K562 (cell line): ENCODE measurements around the gene SNTG2. TPM values are rescaled to one million over a fixed set of nuclear protein-coding genes. Genes with fewer than 3 reads are reported as not detected.

Experiments
- ATAC-seq: fragments of 200-7000 bp; cut with Tn5 transposase; 3 replicates; pipeline ENCODE4 v1.9.1; 2020; ENCODE audit warnings: moderate library complexity
- BruUV-seq: library from RNA; stranded (reverse); fragments of 400-500 nt; replicated peaks from 2 replicates; lab custom pipeline; 2021; lab: Mats Ljungman, UMichigan
- CTCF ChIA-PET: fragments of 300-600 bp; formaldehyde crosslinking; extraction: SDS; loops from one replicate; lab custom pipeline; 2021; ENCODE audit warnings: low intra/inter-chr PET ratio; lab: Yijun Ruan, JAX
- POLR2A ChIA-PET: fragments of 300-600, 350-650 bp; sonication (Branson Sonifier 250); formaldehyde crosslinking; extraction: SDS; loops from one replicate; lab custom pipeline; 2021; ENCODE audit warnings: antibody characterized with exemption, inconsistent platforms; lab: Yijun Ruan, JAX
- DNase-seq, 4 experiments: peaks; one replicate each; pipeline versions ENCODE4 v3.0.0 to v3.0.0-alpha.2; 2011 to 2018; ENCODE audit warnings: low spot score in 3 of 4, mixed read lengths in 3 of 4; ENCODE audit errors: extremely low read depth in 1 of 4
- FAIRE-seq: peaks from 2 replicates; lab custom pipeline; 2011; peaks lifted over from hg19 to GRCh38; lab: Jason Lieb, UNC
- H2AFZ ChIP-seq: 2 replicates; pipeline ENCODE4 v1.6.0; 2011; ENCODE audit warnings: low read depth, low read length, control low read depth, inconsistent platforms
- H3K27ac ChIP-seq: fragments of 200-600 bp; 3 replicates; pipeline ENCODE4 v1.8.0; 2011; ENCODE audit warnings: low read depth, mild to moderate bottlenecking, control low read depth, inconsistent platforms, low read length, moderate library complexity, mixed read lengths; ENCODE audit errors: extremely low read depth
- H3K27me3 ChIP-seq, 2 experiments: fragments of 300-600 bp in 1 of 2; 2 replicates in 1 of 2; 3 replicates in 1 of 2; pipeline versions ENCODE4 v1.6.0 to v1.8.0; 2011; ENCODE audit warnings: inconsistent platforms in 2 of 2, low read length in 2 of 2, mild to moderate bottlenecking in 1 of 2, mixed read lengths in 1 of 2, moderate library complexity in 1 of 2; ENCODE audit not compliant: control insufficient read depth in 2 of 2, insufficient read depth in 2 of 2
- H3K36me3 ChIP-seq: fragments of 300-600 bp; 3 replicates; pipeline ENCODE4 v1.8.0; 2011; ENCODE audit warnings: mild to moderate bottlenecking, low read length, inconsistent platforms; ENCODE audit not compliant: control insufficient read depth, insufficient read depth
- H3K4me1 ChIP-seq, 2 experiments: fragments of 200-600 bp in 1 of 2; replicated peaks in 1 of 2; 2 replicates in 1 of 2; 3 replicates in 1 of 2; pipeline versions ENCODE4 v1.5.1 to v1.8.0; 2011; ENCODE audit warnings: inconsistent platforms in 2 of 2, low read length in 2 of 2, mild to moderate bottlenecking in 1 of 2, mixed read lengths in 1 of 2, moderate library complexity in 1 of 2; ENCODE audit not compliant: control insufficient read depth in 2 of 2, insufficient read depth in 2 of 2
- H3K4me2 ChIP-seq: 2 replicates; pipeline ENCODE4 v1.6.1; 2011; ENCODE audit warnings: low read length, control low read depth, inconsistent platforms, mixed read lengths; ENCODE audit not compliant: insufficient read depth
- H3K4me3 ChIP-seq: fragments of 200-600 bp; sonication (generic), shearing (Covaris generic); 2 replicates; pipeline ENCODE4 v1.5.1; 2016; ENCODE audit warnings: control low read depth, inconsistent platforms
- H3K79me2 ChIP-seq: fragments of 200-600 bp; 3 replicates; pipeline ENCODE4 v1.8.0; 2011; ENCODE audit warnings: low read length, inconsistent platforms; ENCODE audit not compliant: control insufficient read depth, insufficient read depth
- H3K9ac ChIP-seq, 2 experiments: 2 replicates each; pipeline versions ENCODE4 v1.6.0 to v1.6.1; 2011; ENCODE audit warnings: low read depth in 2 of 2, low read length in 2 of 2, control low read depth in 1 of 2, inconsistent platforms in 1 of 2, mild to moderate bottlenecking in 1 of 2, mixed read lengths in 1 of 2; ENCODE audit not compliant: insufficient read depth in 1 of 2
- H3K9me1 ChIP-seq: one replicate; pipeline ENCODE4 v1.6.0; 2011; ENCODE audit warnings: inconsistent platforms, mild to moderate bottlenecking, low read length, moderate library complexity; ENCODE audit not compliant: control insufficient read depth, insufficient read depth
- H3K9me3 ChIP-seq: replicated peaks from 2 replicates; pipeline ENCODE4 v1.5.1; 2011; ENCODE audit warnings: low read depth, low read length, inconsistent platforms; ENCODE audit not compliant: control insufficient read depth, insufficient read depth
- H4K20me1 ChIP-seq: replicated peaks from 2 replicates; pipeline ENCODE4 v1.6.1; 2011; ENCODE audit warnings: low read length, inconsistent platforms, mixed read lengths; ENCODE audit not compliant: control insufficient read depth, insufficient read depth
- CBFA2T2 ChIP-seq: fragments of 450-650 bp; conservative IDR thresholded peaks from 2 replicates; pipeline ENCODE4 v1.6.1; 2017; ENCODE audit warnings: mild to moderate bottlenecking
- CHCHD3 ChIP-seq: fragments of 250-450 bp; sonication (Bioruptor Pico); IDR thresholded peaks from 2 replicates; pipeline ENCODE4 v2.1.2; 2022; ENCODE audit warnings: mild to moderate bottlenecking
- FOXP1 ChIP-seq: sonication (generic); formaldehyde crosslinking; IDR thresholded peaks from 2 replicates; pipeline ENCODE4 v1.8.0; 2022; ENCODE audit warnings: mild to moderate bottlenecking, missing genetic modification reagents
- GABPB1 ChIP-seq: sonication (generic); formaldehyde crosslinking; IDR thresholded peaks from 2 replicates; pipeline ENCODE4 v1.8.0; 2022; ENCODE audit warnings: mild to moderate bottlenecking, missing genetic modification reagents
- KDM4B ChIP-seq, 2 experiments: fragments of 450-650 bp in 1 of 2; sonication (generic) in 1 of 2; IDR thresholded peaks; 2 replicates each; pipeline ENCODE4 v1.6.1; 2016 to 2017; ENCODE audit warnings: borderline replicate concordance in 2 of 2, antibody characterized with exemption in 1 of 2, low read depth in 1 of 2, mild to moderate bottlenecking in 1 of 2
- KLF13 ChIP-seq: fragments of 450-650 bp; IDR thresholded peaks from 2 replicates; pipeline ENCODE4 v1.6.1; 2016; ENCODE audit warnings: missing genetic modification characterization, low read depth, mild to moderate bottlenecking, missing compliant biosample characterization, moderate library complexity, borderline replicate concordance
- LCOR ChIP-seq: sonication (generic); formaldehyde crosslinking; IDR thresholded peaks from 2 replicates; pipeline ENCODE4 v1.8.0; 2022; ENCODE audit warnings: mild to moderate bottlenecking, missing genetic modification reagents
- PTBP1 ChIP-seq: fragments of 200-400 bp; formaldehyde crosslinking; IDR thresholded peaks from 2 replicates; pipeline ENCODE4 v1.6.1; 2017; ENCODE audit warnings: low read depth, low read length
- XRCC5 ChIP-seq: fragments of 200-400 bp; formaldehyde crosslinking; IDR thresholded peaks from 2 replicates; pipeline ENCODE4 v1.6.1; 2017; ENCODE audit warnings: low read depth, mild to moderate bottlenecking, low read length
- ZFP91 ChIP-seq: sonication (generic); formaldehyde crosslinking; IDR thresholded peaks from 2 replicates; pipeline ENCODE4 v1.8.0; 2022; ENCODE audit warnings: mild to moderate bottlenecking, missing genetic modification reagents
- ZNF24 ChIP-seq: fragments of 450-650 bp; IDR thresholded peaks from 2 replicates; pipeline ENCODE4 v1.6.1; 2016
- ZNF75A ChIP-seq: fragments of 450-650 bp; formaldehyde crosslinking; IDR thresholded peaks from 2 replicates; pipeline ENCODE4 v1.4.0; 2020; ENCODE audit warnings: mild to moderate bottlenecking
- ZZZ3 ChIP-seq: fragments of 450-650 bp; IDR thresholded peaks from 2 replicates; pipeline ENCODE4 v1.6.1; 2016; ENCODE audit warnings: antibody characterized with exemption, mild to moderate bottlenecking, moderate library complexity
- WGBS: fragments of 100-300 bp; shearing (Covaris generic); methylation state at CpG from one replicate; pipeline ENCODE4 v1.1.6; 2016; ENCODE audit warnings: low coverage, mixed read lengths; ENCODE audit not compliant: insufficient coverage; ENCODE audit errors: missing lambda C conversion rate; 5-methylcytosine and 5-hydroxymethylcytosine counted together
- in situ Hi-C: fragments of 300-500 bp; cut with MboI; formaldehyde crosslinking; loops from 4 replicates; pipeline ENCODE4 v1.15.0; 2018; ENCODE audit warnings: inconsistent platforms, mixed read lengths
- intact Hi-C: fragments of 100-400 bp; cut with micrococcal nuclease; formaldehyde crosslinking; loops from 2 replicates; pipeline ENCODE4 v1.14.2; 2022
- polyA plus RNA-seq, 8 experiments: library from polyadenylated mRNA; depleted of rRNA in 4 of 8; stranded (reverse) in 5 of 8; unstranded in 3 of 8; fragments of >200 nt; fragmentation: Nextera tagmentation in 2 of 8; fragmentation: Illumina TruSeq in 1 of 8; extraction: Ambion mirVana in 2 of 8; extraction: Trizol in 1 of 8; gene quantifications; 2 replicates each; pipeline versions ENCODE4 v1.2.1 to v1.2.3, GENCODE V29; 2011 to 2014; ENCODE audit warnings: inconsistent platforms in 1 of 8, missing spikeins in 1 of 8
- total RNA-seq, 7 experiments: library from RNA; depleted of rRNA in 6 of 7; stranded (reverse); fragments of >200 nt in 6 of 7; fragmentation: Illumina TruSeq in 2 of 7; extraction: Trizol in 2 of 7; gene quantifications; 2 replicates each; pipeline versions ENCODE4 v1.2.1 to v1.2.3, GENCODE V29; 2011 to 2021; ENCODE audit warnings: low replicate concordance in 1 of 7

Gene SNTG2
- total and polyA plus RNA-seq, 9 of the 15 experiments (the other 6 are each of a cell fraction or from before 2014, with no cell fraction given), result not detected

- Histone ChIP-seq H3K9me1 (no peaks in the 10 kb centered on the region), H3K27me3 (no peaks in the 10 kb centered on the region; a peak in 1 of 5 replicates), H2AFZ (no peak overlapping the region), H3K79me2 (no peaks in the 10 kb centered on the region), H3K4me3 (no peak overlapping the region), H3K36me3 (no peaks in the 10 kb centered on the region), H4K20me1 (no peaks in the 10 kb centered on the region), H3K4me2 (no peak overlapping the region), H3K9me3 (no peaks in the 10 kb centered on the region), H3K4me1 (no peaks in the 10 kb centered on the region), H3K9ac (no peak overlapping the region), H3K27ac (no peak overlapping the region)
- FAIRE-seq (no peak), DNase-seq (no peak), ATAC-seq (no peak)
- in situ Hi-C loops, result no loop called here
- intact Hi-C loops, result no loop called here
- CTCF ChIA-PET, result no interaction called here
- 0% methylated on average over 3 of the region's 3 CpGs for WGBS
- POLR2A ChIA-PET, result no interaction called here
- no TSS peak for BruUV-seq
- TF ChIP-seq FOXP1 (CRISPR knock-in tag) (no peak), GABPB1 (CRISPR knock-in tag) (no peak), XRCC5 (no peak), ZFP91 (CRISPR knock-in tag) (no peak), CBFA2T2 (no peak), PTBP1 (no peak), KLF13 (tag) (no peak), ZNF24 (no peak), ZZZ3 (no peak), LCOR (CRISPR knock-in tag) (no peak), CHCHD3 (CRISPR knock-in tag) (no peak), KDM4B (IDR thresholded peaks at IDR 0.05; ENCODE audit: borderline replicate concordance in 2 of 2, low read depth in 1 of 2) (no peak), ZNF75A (CRISPR knock-in tag) (no peak)
Observed at GRCh38 chr2:1060372-1060771, 109.7 kb downstream of the SNTG2 start.
